HG03097 (cell line): ENCODE measurements around the gene RAB26.

Experiments
- ATAC-seq: cut with Tn5 transposase; IDR thresholded peaks from one replicate; pipeline ENCODE4 v1.9.1; 2021; ENCODE audit not compliant: unreplicated experiment, low FRiP score

RAB26 gene

DNA sequence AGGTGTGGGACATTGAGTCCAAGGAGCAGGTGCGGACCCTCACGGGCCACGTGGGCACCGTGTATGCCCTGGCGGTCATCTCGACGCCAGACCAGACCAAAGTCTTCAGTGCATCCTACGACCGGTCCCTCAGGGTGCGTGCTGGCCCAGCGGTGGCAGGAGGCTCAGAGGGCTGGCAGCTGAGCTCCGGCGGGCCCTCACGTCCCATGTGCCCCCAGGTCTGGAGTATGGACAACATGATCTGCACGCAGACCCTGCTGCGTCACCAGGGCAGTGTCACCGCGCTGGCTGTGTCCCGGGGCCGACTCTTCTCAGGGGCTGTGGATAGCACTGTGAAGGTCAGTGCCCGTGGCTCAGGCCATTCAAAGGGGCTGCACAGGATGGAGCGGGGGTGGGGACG, 27.6 kb downstream of the RAB26 start:
- ATAC-seq = no peak

DNA sequence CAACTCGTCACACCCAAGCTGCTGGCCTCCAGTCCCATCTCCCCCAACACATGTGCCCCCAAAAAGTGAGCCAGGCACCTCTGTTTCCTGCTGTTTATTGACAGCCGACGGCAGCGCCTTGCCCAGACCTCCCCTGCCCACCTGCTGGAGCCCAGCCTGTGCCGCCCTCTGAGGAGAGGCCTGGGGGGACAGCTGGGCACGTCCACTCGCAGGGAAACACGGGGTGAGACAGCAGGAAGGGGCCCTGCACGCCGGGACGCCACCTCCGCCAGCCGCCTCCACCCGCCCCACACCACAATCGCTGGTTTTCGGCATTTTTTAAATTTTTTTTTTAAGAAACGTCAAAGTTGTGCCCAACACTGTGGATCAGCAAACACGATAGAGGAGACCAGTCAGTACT, 28.7 kb downstream of the RAB26 start:
- no peak for ATAC-seq

DNA sequence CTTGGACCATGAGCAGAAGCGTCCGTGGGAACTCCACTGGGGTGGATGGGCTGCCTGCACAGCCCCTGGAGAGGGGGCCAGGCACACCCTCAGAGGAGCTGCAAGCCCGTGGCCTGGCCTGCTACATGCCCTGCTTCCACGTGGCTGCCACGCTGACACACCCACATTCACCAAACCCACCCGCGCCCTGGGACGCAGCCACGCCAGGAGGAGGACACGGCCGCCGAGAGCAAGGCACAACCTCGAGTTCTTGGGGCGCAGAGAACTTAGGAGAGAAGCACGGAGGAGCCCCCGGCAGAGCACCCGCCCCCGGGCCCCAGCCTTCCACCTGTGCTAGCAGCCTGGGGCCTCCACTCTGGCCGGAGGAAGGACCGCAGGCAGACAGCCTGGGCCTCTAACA, 29.1 kb downstream of the RAB26 start:
- ATAC-seq = no peak

DNA sequence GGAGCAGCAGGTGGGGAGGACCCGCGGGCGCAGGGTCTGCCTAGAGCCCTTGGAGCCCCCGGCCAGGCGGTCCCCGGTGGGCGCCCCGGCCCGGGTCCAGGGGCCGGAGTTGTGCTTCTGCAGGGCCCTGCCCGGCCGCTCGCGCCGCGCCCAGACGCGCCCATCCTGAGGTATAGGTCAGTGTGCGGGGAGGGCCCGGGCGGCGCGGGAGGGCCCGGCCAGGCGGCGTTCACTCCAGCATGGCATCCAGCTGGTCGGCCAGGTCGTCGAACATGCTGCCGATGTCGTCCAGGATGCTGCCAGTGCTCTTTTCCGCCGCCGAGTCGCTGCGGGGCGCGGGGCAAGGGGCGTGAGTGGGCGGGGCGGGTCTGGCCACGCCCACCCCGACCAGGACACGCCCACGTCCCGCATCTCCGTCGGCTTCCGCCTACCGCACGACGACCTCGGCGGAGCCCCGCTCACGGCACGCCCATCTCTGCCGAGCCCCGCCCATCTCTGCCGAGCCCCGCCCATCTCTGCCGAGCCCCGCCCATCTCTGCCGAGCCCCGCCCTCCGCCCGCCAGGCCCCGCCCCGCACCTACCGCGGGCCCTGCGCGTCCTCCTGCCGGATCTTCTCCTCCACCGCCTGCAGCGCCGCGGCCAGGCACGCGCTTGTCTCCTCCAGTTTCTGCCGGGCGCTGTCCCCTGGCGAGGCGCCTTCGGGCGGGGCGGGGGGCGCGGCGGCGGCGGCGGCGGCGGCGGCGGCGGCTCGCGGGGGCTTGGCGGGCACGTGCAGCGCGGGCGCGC, 30.1 kb downstream of the RAB26 start:
- no peak for ATAC-seq

DNA sequence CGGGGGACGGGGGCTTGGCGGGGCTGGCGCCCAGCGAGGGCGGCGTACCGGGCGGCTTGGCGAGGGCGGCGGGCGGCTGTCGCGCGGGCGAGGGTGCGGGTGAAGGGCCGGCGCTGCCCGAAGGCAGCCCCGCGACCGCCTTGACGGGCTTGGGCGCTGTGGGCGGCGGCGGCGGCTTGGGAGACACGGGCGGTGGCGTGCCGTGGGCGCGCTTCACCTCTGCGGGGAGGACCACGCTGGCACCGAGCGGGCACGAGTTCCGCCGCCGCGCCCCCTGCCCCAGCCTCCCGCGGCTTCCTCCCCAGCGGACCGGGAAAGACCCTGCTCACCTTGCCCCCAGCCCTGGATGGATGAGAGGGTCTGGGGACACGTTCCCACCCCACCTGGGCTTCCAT, 30.7 kb downstream of the RAB26 start:
- no peak for ATAC-seq

DNA sequence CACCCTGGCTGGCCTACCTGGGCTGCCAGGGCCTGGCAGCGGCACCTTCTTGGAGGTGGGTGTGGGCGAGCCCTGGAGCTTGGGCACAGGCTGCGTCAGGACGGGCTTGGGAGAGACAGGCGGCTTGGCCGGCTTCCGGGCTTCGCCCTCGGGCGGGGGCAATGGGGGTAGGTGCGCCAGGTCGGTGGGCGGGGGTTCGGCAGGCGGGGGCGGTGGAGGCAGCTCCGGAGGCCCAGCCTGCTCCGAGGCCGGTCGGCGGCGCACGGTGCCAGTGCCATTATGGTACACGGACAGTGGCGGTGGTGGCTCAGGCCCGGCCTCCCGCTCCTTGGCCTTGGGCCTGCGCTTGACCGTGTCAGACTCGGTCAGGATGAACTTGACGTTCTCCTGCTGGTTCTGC, 31.2 kb downstream of the RAB26 start:
- ATAC-seq = no peak

DNA sequence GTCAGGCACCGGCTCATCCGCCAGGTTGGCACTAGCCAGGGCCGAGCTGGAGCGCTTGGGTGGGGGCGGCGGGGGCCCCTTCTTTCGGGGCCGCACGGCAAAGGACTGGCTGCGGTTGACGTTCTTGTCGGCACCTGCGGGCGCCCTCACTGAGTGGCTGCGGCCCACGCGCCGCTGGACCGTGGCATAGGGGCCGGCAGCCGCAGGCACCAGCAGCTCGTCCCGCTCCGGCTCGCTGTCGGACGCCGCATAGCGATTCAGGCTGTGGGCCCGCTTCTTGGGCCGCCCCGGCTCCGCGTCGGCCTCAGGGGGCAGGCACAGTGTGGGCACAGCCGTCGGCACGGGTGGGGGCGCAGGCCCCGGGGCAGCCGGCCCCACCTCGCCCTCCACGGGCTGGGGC, 32.0 kb downstream of the RAB26 start:
- no peak for ATAC-seq

DNA sequence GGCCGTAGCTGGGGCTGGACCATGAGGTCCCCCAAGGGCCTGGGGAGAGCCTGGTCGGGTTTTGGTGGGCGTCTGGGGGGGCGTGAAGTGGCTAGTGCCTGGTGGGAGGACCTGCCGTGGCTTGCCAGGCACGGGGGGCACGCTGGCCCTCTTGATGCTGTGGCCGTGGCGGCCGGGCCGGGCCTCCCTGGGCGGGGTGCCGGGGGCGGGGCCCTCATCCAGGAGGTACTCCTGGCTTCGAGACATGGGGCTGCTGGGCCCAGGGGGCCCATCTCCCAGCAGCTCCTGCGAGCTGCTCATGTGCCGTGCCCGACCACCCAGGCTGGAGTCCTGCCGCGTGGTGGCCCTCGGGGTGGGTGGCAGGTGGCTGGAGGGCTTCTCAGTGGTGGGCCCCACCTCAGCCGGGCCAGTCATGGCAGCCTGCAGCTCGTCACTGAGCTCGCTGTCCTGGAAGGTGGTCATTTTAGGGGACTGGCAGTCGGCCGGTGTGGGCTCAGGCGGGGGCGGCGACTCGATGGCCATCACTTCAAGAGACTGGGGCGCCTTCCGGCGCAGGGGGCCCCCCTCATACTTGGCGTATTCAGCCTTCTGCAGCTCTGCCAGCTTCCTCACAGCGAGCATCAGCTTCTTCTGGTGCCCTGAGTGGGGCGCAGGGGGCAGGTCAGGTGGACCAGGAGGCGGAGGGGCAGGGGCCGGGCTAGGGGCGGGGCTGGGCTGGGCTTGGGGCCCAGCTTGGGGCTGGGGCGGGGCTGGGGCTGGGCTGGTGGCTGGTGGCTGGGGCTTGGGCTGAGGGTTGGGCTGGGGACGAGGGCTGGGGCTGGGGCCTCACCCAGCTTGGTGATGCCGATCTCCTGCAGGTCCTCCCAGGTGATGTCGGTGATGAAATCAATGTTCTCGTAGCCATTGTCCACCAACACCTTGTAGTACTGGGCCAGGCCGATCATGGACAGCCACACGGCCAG, 32.8 kb downstream of the RAB26 start:
- ATAC-seq = no peak

DNA sequence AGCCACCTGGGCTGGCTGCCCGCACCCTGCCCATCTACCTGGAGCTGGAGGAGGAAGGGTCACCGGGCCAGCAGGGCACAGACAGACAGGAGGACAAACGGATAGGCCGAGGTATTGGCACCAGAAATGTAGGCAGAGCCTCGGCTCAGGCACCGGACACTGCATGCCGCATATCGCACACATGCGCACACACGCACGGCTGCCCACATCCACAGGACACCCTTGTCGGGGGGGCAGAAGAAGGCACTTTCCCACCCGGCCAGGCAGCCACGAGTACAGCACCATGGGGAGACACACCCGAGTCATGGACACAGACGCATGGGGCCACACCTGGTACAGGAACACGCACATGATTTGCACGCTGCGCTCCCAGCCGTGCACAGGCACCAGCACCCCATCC, 33.5 kb downstream of the RAB26 start:
- ATAC-seq = no peak

DNA sequence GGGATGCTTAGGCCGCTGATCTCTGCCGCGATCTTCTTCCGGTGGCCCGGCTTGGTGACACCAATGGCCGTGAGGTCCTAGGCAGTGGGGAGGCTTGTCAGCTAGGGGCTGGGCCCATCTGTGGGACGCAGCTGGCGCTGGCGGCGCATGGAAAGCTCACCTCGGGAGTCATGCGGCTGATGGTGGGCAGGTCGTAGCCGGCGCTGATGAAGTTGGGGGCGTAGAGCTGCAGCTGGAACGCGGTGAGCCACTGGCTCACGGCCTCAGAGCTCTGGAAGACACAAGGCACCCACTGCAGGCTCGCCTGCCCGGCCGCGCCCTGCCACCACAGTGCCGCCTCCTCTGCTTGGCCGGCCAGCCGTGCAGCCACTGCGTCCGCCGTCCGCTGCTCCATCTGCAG, 35.2 kb downstream of the RAB26 start:
- no peak for ATAC-seq

DNA sequence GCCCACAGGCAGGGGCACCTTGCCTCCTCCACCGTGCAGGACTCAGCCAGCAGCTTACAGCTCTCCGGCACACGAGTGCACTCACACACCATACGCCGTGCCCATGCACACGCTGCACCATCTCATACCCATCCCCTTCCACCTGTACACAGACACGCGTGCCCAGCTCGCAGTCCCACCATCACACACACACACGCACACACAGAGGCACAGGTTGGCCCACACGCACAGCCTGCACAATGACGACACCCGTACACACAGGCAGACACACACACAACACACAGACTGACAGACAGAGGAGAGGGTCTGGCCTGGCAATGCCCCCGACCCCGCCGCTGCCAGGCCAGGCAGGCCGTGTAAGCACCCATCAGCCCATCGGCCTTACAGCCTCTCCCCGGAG, 35.9 kb downstream of the RAB26 start:
- ATAC-seq = no peak

DNA sequence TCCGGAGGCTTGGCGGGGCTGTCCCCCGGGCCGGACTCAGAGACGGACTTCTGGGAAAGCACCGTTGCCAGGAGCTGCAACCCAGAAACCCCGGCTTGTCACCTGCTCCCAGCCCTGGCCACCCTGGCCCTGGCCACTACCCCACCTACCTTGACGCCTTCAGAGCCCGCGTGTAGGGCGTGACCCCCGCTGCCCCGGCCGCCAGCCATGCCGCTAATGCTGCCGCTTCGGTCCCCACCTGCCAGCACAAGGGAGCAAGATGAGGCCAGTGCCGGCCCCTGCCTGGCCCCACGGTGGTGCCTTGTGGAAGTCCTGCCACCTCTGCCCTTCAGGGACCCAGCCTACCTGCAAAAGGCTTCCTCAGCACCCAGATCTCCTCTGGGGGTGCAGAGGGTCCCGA, 36.5 kb downstream of the RAB26 start:
- no peak for ATAC-seq

DNA sequence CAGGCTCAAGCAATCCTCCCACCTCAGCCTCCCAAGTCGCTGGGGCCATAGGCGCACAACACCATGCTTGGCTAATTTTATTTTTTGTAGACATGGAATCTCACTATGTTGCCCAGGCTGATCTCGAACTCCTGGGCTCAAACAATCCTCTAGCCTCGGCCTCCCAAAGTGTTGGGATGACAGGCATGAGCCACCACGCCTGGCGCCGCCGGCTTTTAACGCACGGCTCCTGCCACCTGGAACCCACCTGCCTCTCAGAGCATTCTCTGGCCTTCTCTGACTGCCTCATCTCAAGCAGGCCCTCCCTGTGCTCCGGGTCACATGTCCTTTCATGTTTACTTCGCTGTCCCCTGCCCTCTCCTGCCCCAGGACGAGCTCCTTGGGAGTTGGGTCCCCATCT, 37.6 kb downstream of the RAB26 start:
- ATAC-seq = no peak

DNA sequence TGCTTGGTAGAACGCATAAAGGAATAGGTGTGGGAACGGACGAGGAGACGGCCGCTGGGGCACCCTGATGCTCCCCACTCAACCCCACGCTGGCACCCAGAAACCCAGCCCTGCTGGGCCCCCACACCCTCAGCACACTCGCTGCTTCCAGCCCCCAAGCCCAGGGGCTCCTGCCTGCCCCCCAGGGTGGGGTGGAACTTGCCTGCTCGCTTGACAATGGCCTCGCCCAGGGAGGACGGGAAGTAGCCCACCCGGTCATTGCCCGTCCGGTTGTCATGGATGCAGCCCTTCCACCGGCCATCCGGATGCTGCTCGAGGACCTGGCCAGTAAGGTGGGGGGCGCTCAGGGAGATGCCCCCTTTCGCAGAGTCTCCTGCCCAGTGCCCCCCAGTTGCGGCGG, 38.1 kb downstream of the RAB26 start:
- no peak for ATAC-seq

DNA sequence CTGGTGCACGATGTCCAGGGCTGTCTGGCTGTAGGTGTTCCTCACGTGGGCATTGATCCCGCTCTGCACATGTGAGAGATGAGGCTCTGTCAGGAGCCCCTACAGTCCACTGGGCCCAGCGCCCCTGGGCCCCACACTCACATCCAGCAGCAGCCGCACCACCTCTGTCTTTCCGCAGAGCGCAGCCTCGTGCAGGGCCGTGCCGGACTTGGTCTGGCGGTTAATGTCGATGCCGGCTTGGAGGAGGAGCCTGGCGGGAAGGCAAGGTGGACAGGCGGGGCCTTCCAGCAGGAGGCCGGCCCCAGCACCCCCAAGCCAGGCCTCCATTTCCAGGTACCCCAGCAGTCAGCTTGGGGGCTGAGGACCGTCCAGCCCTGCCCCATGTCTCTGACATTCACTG, 38.8 kb downstream of the RAB26 start:
- ATAC-seq = no peak

DNA sequence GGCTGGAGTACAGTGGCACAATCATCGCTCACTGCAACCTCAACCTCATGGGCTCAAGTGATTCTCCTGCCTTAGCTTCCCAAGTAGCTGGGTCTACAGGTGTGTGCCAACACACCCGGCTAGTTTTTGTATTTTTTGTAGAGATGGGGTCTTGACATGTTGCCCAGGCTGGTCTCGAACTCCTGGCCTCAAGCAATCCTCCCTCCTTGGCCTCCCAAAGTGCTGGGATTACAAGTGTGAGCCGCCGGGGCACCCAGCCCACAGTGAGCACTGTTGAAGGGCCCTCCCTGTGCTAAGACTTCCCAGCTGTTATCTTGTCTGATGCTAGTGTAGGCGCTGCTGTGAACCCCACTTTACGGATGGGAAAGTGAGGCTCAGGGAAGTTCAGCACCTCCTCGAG, 40.0 kb downstream of the RAB26 start:
- ATAC-seq = no peak

DNA sequence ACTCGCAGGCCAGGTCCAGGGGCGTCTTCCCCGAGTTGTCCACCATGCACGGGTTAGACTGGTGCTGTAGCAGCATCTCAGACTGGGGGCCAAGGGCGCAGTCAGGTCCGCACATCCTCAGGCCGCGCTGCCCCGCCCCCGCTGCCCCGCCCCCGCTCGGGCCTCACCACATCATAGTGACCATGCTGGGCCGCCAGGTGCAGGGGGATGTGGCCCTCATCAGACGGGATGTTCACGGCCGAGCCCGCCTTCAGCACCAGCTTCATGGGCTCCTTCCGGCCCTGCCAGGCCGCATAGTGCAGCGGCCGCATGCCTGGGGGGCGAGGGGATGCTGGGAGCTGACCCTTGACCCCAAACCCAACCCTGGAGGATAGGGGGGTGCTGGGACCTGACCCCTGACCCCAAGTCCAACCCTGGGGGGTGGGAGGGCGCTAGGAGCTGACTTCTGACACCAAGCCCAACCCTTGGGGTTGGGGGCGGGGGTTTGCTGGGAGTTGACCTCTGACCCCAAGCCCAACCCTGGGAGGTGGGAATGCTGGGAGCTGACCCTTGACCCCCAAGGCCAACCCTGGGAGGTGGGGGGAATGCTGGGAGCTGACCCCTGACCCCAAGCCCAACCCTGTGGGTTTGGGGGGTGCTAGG, 40.9 kb downstream of the RAB26 start:
- ATAC-seq = no peak

DNA sequence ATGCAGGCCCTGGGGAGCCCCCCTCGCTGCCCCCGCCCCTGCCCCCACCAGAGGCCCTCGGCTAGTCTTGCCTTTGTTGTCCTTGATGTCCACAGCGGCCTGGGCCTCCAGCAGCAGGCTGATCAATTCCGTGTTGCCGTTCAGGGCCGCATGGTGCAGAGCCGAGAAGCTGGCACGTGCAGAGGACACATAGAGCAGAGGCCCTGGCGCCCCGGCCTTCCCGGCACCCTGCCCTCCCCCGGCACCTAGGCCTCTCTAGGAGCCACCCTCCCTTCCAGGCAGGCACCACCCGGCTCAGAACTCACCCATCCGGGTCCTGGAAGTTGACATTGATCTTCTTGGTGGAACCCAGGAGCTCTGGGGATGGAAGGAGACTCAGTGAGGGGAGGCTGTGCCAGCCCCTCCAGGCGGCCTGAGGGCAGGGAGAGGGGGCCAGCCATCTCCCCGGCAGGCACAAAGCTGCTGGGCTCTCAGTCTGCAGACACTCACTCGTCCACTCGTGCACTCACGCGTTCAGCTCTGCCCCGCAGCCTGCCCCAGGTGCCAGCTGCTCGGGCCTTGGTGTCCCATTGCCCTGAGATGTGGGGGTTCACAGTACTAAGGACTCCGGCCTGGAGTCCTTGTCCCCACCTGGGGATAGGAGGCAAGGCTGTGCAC, 41.7 kb downstream of the RAB26 start:
- ATAC-seq = no peak

DNA sequence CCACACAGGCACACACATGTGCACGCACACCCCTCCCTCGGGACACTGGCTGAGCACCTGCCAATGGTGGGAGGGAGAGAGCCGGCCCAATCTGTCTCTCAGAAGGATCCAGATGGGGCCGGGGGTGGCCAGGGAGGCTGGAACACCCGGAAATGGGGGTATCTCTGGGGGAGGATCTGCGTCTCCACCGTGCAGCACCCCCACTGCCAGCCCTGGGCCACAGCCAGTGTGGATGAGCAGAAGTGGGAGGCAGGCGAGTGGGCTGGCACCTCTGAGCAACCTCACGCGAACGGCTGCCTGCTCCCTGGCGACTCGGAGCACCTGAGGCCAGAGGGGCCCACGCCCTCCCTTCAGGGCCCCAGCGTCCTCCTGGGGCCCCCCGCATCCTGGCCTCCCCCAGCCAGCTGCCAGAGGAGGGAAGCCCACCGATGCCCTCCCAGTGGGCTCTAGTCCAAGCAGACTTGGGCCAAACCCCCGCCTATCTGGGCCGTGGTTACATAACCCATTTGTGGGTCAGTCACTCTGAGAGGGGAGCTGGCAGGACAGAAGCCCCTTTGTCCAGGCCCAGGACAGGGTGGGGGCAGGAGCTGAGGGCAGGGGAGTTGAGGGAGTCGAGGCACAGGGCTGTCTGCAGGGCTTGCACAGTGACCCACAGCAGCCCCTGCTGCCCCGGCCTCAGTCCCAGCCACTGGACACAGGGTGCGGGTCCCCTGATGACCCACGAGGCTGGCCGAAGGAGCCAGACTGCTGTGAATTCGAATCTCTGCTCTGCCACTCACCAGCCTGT, 42.4 kb downstream of the RAB26 start:
- ATAC-seq = no peak

DNA sequence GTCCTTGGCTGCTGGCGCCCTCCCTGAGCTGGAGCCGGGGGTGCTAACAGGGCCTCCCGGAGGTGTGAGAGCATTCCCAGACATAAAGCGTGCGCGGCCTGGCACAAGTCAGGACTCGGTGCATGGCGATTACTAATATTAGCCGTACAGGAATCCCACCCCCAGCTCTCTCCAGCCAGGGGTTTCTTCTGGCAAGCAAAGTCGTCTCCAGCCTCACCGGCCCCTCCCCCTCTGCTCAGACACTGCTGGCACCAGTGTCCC, 43.0 kb downstream of the RAB26 start:
- ATAC-seq = no peak
